Endodermal cell (in vitro differentiated cells): Measurements from ENCODE around the gene ABTB2. TPM values are rescaled to one million over a fixed set of nuclear protein-coding genes. Genes with fewer than 3 reads are reported as not detected.
A peak's percentile ranks its signal among the peaks of the same experiment; 100 is the strongest.

Experiments
- DNase-seq: peaks from one replicate; pipeline ENCODE4 v3.0.0-alpha.2; 2017
- H3K27ac ChIP-seq: 2 replicates; pipeline ENCODE4 v1.5.1; 2013; ENCODE audit warnings: mild to moderate bottlenecking, low read depth, low read length, moderate library complexity
- H3K27me3 ChIP-seq: 2 replicates; pipeline ENCODE4 v1.6.1; 2013; ENCODE audit warnings: mild to moderate bottlenecking, low read length, moderate library complexity; ENCODE audit not compliant: insufficient read depth, control insufficient read depth, poor library complexity, severe bottlenecking
- H3K36me3 ChIP-seq: 2 replicates; pipeline ENCODE4 v1.7.0; 2013; ENCODE audit warnings: mild to moderate bottlenecking, low read length, moderate library complexity; ENCODE audit not compliant: control insufficient read depth, insufficient read depth
- H3K4me1 ChIP-seq: one replicate; pipeline ENCODE4 v1.7.0; 2013; ENCODE audit warnings: low read length; ENCODE audit not compliant: control insufficient read depth, insufficient read depth
- H3K4me3 ChIP-seq: 2 replicates; pipeline ENCODE4 v1.5.1; 2013; ENCODE audit warnings: mild to moderate bottlenecking, low read length, moderate library complexity
- H3K9ac ChIP-seq: 2 replicates; pipeline ENCODE4 v1.6.1; 2013; ENCODE audit warnings: mild to moderate bottlenecking, low read length, moderate library complexity; ENCODE audit not compliant: poor library complexity, severe bottlenecking; ENCODE audit errors: extremely low read depth
- H3K9me3 ChIP-seq: 2 replicates; pipeline ENCODE4 v1.6.1; 2013; ENCODE audit warnings: mild to moderate bottlenecking, low read length, moderate library complexity; ENCODE audit not compliant: control insufficient read depth
- H3K27ac Mint-ChIP-seq: 2 replicates; pipeline ENCODE4 v1.8.0; 2020; ENCODE audit warnings: mixed read lengths
- H3K27me3 Mint-ChIP-seq: 2 replicates; pipeline ENCODE4 v1.8.0; 2021; ENCODE audit warnings: mild to moderate bottlenecking, mixed read lengths; ENCODE audit not compliant: insufficient read depth
- H3K36me3 Mint-ChIP-seq: 2 replicates; pipeline ENCODE4 v1.8.0; 2020; ENCODE audit warnings: low read depth, mixed read lengths
- H3K4me1 Mint-ChIP-seq: 2 replicates; pipeline ENCODE4 v1.8.0; 2020; ENCODE audit warnings: mixed read lengths
- H3K4me3 Mint-ChIP-seq: 2 replicates; pipeline ENCODE4 v1.8.0; 2020; ENCODE audit warnings: mild to moderate bottlenecking, moderate library complexity, mixed read lengths
- H3K9me3 Mint-ChIP-seq: 2 replicates; pipeline ENCODE4 v1.8.0; 2020; ENCODE audit warnings: mild to moderate bottlenecking, mixed read lengths
- CTCF ChIP-seq: fragments of 200-600 bp; sonication (generic); conservative IDR thresholded peaks from 2 replicates; pipeline ENCODE4 v1.5.0; 2021; ENCODE audit warnings: antibody characterized with exemption, mild to moderate bottlenecking
- WGBS, 2 experiments: methylation state at CpG; one replicate each; pipeline versions ENCODE4 v1.1.5 to v1.1.7; 2013; ENCODE audit warnings: missing lambda C conversion rate in 2 of 2, mixed read lengths in 1 of 2; ENCODE audit not compliant: insufficient coverage in 1 of 2, insufficient read length in 1 of 2; 5-methylcytosine and 5-hydroxymethylcytosine counted together
- total RNA-seq, 2 donors: library from RNA; stranded (reverse); fragmentation: NEBNext Ultra II Directional in 1 of 2; extraction: Animal tissue kit (Norgen Biotek cat#: 25700) in 1 of 2; gene quantifications; 2 replicates in 1 of 2; 3 replicates in 1 of 2; pipeline ENCODE4 v1.2.1, GENCODE V29; 2021

ABTB2 gene
- total RNA-seq, 2 donors from 2014 or later = 2.9 to 5.2 TPM

GRCh38 chr11:34252015-34252414 lies 105.8 kb downstream of the ABTB2 start:
- H3K27ac ChIP-seq = no peak overlapping the region
- peaks cover 50% of the 10 kb centered on the region for H3K27me3 ChIP-seq
- peaks cover 2% of the 10 kb centered on the region for H3K4me1 ChIP-seq
- H3K4me3 Mint-ChIP-seq = no peak overlapping the region
- H3K36me3 Mint-ChIP-seq = no peaks in the 10 kb centered on the region
- H3K9me3 Mint-ChIP-seq = no peaks in the 10 kb centered on the region
- H3K27me3 Mint-ChIP-seq = peaks cover 65% of the 10 kb centered on the region
- H3K36me3 ChIP-seq = no peaks in the 10 kb centered on the region
- no peak for DNase-seq
- H3K4me3 ChIP-seq = no peak overlapping the region
- H3K4me1 Mint-ChIP-seq = peaks cover 7% of the 10 kb centered on the region
- TF ChIP-seq CTCF = no peak
- no peak overlapping the region for H3K27ac Mint-ChIP-seq
- 87 to 88% methylated on average over 7 of the region's 7 CpGs for WGBS, 2 experiments
- no peaks in the 10 kb centered on the region for H3K9me3 ChIP-seq
- H3K9ac ChIP-seq = no peak overlapping the region

- Histone ChIP-seq H3K9me3 (no peaks in the 10 kb centered on the region), H3K36me3 (no peaks in the 10 kb centered on the region), H3K4me3 (no peak overlapping the region), H3K27ac (no peak overlapping the region), H3K27me3 (peaks cover 46% of the 10 kb centered on the region), H3K9ac (no peak overlapping the region), H3K4me1 (peaks cover 3% of the 10 kb centered on the region)
- no peaks in the 10 kb centered on the region for H3K9me3 Mint-ChIP-seq
- no peak for TF ChIP-seq CTCF
- H3K27me3 Mint-ChIP-seq = peaks cover 61% of the 10 kb centered on the region
- H3K27ac Mint-ChIP-seq = no peak overlapping the region
- DNase-seq = no peak
- WGBS, 2 experiments = 74 to 82% methylated on average over 3 of the region's 3 CpGs
- H3K4me1 Mint-ChIP-seq = peaks cover 7% of the 10 kb centered on the region
- H3K4me3 Mint-ChIP-seq = no peak overlapping the region
- H3K36me3 Mint-ChIP-seq = no peaks in the 10 kb centered on the region
Measured at GRCh38 chr11:34251589-34251980, 106.2 kb downstream of the ABTB2 start.

- Histone ChIP-seq H3K9me3 (no peaks in the 10 kb centered on the region), H3K27ac (no peak overlapping the region), H3K4me3 (no peak overlapping the region), H3K9ac (no peak overlapping the region), H3K4me1 (peaks cover 3% of the 10 kb centered on the region), H3K27me3 (peaks cover 40% of the 10 kb centered on the region), H3K36me3 (no peaks in the 10 kb centered on the region)
- Mint-ChIP-seq H3K4me1 (peaks cover 7% of the 10 kb centered on the region), H3K27me3 (peaks cover 57% of the 10 kb centered on the region), H3K4me3 (no peak overlapping the region), H3K9me3 (no peaks in the 10 kb centered on the region), H3K27ac (no peak overlapping the region), H3K36me3 (no peaks in the 10 kb centered on the region)
- peak; percentile 64 for DNase-seq
- WGBS, 2 experiments = 34 to 68% methylated on average over 5 to 10 of the region's 10 CpGs
- TF ChIP-seq CTCF = no peak
Measured at GRCh38 chr11:34250732-34251588, 106.8 kb downstream of the ABTB2 start.
